HG03108 (cell line): ENCODE measurements around the gene IL12RB1.

ENCODE experiments used
- ATAC-seq: cut with Tn5 transposase; IDR thresholded peaks from one replicate; pipeline ENCODE4 v1.9.1; 2021; ENCODE audit warnings: moderate library complexity; ENCODE audit not compliant: unreplicated experiment

The IL12RB1 gene

GRCh38 chr19:18086590-18087138 lies at the start of gene IL12RB1:
Gene IL12RB1 (minus strand): TSS chr19:18086934. CDS start chr19:18086823, 111 bp downstream.
- no peak for ATAC-seq

- ATAC-seq = no peak
Observed at GRCh38 chr19:18135712-18136584, 49.2 kb upstream of the IL12RB1 start.

- no peak for ATAC-seq
Observed at GRCh38 chr19:18131841-18132596, 45.3 kb upstream of the IL12RB1 start.

GRCh38 chr19:18130523-18131242 lies 43.9 kb upstream of the IL12RB1 start:
- no peak for ATAC-seq

- no peak for ATAC-seq
Observed at GRCh38 chr19:18128805-18129204, 42.1 kb upstream of the IL12RB1 start.

GRCh38 chr19:18128044-18128443 lies 41.3 kb upstream of the IL12RB1 start:
- ATAC-seq = no peak

- no peak for ATAC-seq
Observed at GRCh38 chr19:18126097-18126496, 39.4 kb upstream of the IL12RB1 start.

GRCh38 chr19:18123819-18124218 lies 37.1 kb upstream of the IL12RB1 start:
- no peak for ATAC-seq

GRCh38 chr19:18122860-18123795 lies 36.4 kb upstream of the IL12RB1 start:
- no peak for ATAC-seq

GRCh38 chr19:18122424-18122823 lies 35.7 kb upstream of the IL12RB1 start:
- ATAC-seq = no peak

GRCh38 chr19:18121166-18121565 lies 34.4 kb upstream of the IL12RB1 start:
- ATAC-seq = no peak

GRCh38 chr19:18120127-18120526 lies 33.4 kb upstream of the IL12RB1 start:
- no peak for ATAC-seq

GRCh38 chr19:18119717-18120105 lies 33.0 kb upstream of the IL12RB1 start:
- ATAC-seq = no peak

GRCh38 chr19:18119013-18119716 lies 32.4 kb upstream of the IL12RB1 start:
- no peak for ATAC-seq

GRCh38 chr19:18118420-18119012 lies 31.8 kb upstream of the IL12RB1 start:
- ATAC-seq = no peak

GRCh38 chr19:18117692-18118378 lies 31.1 kb upstream of the IL12RB1 start:
- ATAC-seq = peak; percentile 83

GRCh38 chr19:18117364-18117691 lies 30.6 kb upstream of the IL12RB1 start:
- no peak for ATAC-seq

GRCh38 chr19:18114483-18114882 lies 27.7 kb upstream of the IL12RB1 start:
- ATAC-seq = no peak

GRCh38 chr19:18113827-18114226 lies 27.1 kb upstream of the IL12RB1 start:
- no peak for ATAC-seq
